ENCODE results near the gene FLT3LG.
"Not testable (repeated sequence)": the region's sequence is repeated elsewhere in the genome, so short reads cannot be mapped to it uniquely, and the experiment has no call there.

The FLT3LG gene

DNA sequence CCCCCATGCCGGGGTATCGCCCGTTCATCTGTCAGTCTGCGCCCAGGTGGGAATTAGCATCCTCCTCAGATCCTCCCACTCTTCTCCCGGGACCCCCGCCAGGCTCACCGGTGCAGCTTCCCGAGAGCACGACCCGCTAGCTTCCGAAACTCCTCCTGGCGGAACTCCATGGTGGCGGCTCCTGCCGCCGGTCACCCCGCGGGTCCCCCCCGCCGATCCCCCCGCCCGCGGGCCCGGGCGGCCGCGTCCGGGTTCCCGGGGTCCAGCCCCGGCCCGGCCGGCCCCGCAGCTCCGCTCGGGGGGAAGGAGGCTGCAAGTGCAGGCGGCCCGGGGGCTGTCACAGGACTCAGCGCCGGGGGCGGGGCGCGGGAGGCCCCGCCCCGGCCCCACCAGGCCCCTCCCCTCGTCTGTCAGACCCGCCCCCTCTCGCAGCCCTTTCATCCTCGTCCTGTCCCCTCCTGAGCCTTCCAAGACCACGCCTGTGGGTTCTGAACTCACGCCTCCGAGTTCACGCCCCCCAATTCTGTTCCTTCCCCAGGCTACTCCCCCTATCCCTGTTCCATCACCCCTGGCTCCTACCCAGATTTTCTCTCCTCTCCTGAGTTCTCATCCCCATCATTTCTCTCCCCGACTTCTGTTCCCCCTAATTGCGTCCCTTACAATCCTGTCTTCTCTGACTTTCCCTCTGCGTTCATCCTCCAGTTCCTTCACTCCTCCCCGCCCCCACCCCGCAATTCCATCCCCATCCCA is 32.6 kb upstream of the FLT3LG start, which contains the start of gene SLC17A7:
TSS of gene SLC17A7 (minus strand) at position 318 of the 750 bp plus-strand sequence. CDS start at position 170, 148 bp downstream.
- peak; percentile 25 for DNase-seq (ENCODE audit: low spot score)

DNA sequence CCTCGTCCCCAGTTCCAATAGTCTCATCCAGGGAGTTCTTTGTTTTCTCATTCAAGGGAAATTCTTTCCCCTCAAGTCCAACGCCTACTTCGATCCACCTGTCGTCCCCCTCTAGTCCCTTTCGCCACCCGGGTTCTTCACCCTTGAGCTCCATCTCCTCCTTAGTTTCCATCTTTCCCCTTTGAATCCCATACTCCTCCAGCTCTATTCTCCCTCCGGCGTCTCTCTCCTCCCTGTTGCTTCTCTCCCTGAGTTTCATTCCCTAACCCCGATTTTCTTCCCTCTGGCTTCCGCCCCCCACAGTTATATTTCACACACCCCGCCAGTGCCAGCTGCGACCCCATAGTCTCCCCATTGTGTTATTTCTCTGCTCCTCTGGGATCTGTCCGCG is 32.1 kb upstream of the FLT3LG start:
- no peak for DNase-seq (ENCODE audit: low spot score)

DNA sequence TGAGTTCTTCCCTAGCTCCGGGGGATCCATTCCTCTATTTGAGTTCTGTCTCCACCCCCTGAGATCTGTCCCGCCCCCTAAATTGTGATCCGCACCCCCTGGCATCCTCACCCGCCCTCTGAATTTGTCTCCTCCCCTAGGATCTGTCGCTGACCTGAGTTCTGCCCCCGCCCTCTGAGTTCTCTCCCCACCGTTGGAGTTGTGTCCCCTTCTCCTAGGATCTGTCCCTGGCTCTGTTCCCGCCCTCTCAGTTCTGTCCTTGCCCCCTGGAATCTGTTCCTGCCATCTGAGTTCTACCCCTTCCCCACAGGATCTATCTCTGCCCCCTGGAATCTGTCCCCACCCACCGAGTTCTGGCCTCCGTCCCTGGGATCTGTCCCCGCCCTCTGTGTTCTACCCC is 31.7 kb upstream of the FLT3LG start:
- no peak for DNase-seq (ENCODE audit: low spot score)

DNA sequence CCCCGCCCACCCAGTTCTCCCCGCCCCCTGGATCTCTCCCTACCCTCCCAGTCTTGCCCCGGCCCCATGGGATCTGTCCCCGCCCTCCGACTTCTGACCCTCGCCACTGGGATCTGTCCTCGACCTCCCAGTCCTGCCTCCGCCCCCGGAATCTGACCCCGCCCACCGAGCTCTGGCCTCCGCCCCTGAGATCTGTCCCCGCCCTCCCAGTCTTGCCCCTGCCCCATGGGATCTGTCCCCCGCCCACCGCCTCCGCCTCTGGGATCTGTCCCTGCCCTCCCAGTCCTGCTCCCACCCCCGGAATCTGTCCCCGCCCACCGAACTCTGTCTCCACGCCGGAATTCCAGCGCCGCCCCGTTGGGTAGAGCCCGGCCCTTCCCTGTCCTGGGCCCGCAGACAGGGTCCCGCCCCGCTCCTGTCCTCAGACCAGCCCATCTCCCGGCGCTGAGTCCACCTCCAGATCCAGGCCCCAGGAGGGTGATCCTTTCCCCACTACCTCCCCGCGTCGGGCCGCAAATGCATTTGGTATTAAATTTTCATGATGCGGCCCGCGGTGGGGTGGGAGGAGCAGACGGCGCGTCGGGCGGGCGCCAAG is 31.1 kb upstream of the FLT3LG start:
- DNase-seq (ENCODE audit: low spot score): peak; percentile 41

DNA sequence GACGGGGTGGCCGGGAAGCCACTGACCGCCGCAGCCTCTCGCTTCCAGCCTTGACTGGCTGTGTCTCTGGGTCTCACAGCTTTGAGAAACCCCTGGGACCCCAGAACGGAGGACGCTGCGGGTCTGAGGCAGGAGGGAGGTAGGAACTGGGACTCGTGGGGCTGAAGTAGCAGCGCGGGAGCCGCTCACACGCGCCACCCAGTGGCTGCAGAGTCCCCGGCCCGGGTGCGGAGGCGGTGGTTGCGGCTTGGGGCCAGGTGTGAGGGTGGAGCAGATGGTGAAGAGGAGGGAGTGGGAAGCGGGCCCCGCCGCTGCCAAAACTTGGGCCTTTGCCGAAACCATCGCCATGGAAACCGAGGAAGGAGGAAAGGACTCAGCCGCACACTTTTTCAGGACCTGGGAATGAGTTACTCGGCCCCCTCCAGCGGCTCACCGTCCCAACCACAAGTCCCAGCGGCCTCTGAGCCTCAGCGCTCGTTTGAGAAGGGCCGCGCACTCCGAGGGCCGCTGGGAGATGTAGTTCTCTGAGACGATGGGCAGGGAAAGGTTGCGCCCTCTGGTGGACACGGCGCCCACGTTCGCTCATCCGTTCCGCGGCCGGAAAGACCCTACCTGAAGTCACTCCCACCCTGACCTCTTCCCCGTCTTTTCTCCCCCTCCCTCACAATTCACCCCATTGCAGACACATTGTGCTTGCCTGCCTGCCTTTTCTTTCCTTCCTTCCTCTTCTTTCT is 30.5 kb upstream of the FLT3LG start:
- peak; percentile 92 for DNase-seq (ENCODE audit: low spot score)

DNA sequence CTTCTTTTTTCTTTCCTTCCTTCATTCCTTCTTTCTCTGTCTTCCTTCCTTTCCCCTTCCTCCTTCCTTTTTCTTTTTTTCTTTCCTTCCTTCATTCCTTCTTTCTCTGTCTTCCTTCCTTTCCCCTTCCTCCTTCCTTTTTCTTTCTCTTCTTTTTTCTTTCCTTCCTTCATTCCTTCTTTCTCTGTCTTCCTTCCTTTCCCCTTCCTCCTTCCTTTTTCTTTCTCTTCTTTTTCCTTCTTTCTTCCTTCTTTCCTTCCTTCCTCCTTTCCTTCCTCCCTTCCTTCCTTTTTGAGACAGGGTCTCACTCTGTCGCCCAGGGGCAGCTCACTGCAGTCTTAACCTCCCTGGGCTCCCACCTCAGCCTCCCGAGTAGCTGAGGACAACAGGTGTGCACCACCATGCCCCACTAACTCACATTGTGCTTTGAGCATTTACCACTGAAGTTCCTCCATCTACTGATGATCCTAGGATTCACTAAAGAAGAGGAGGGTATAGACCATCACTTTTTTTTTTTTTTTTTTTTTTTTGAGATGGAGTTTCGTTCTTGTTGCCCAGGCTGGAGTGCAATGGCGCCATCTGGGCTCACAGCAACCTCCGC is 29.8 kb upstream of the FLT3LG start:
- not testable (repeated sequence) for DNase-seq (ENCODE audit: low spot score)

DNA sequence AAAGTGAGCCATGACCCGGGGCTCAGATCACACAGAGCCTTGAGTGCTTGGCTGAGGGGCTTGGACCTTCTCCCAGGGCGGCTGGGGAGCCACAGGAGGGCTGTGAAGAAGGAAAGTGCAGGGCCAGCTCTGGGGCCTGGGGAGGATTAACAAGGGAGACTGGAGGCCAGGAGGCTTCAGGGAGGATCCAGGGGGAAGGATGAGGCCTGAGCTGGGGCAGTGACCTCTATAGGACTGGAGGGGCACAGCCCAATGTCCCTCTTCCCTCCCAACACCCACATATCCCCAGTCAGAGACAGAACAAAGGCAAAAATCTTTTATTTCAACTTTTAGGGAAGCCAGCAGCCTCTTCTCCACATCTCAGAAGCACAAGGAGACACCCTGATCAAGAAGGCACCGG is 28.0 kb upstream of the FLT3LG start:
- DNase-seq (ENCODE audit: low spot score): no peak

DNA sequence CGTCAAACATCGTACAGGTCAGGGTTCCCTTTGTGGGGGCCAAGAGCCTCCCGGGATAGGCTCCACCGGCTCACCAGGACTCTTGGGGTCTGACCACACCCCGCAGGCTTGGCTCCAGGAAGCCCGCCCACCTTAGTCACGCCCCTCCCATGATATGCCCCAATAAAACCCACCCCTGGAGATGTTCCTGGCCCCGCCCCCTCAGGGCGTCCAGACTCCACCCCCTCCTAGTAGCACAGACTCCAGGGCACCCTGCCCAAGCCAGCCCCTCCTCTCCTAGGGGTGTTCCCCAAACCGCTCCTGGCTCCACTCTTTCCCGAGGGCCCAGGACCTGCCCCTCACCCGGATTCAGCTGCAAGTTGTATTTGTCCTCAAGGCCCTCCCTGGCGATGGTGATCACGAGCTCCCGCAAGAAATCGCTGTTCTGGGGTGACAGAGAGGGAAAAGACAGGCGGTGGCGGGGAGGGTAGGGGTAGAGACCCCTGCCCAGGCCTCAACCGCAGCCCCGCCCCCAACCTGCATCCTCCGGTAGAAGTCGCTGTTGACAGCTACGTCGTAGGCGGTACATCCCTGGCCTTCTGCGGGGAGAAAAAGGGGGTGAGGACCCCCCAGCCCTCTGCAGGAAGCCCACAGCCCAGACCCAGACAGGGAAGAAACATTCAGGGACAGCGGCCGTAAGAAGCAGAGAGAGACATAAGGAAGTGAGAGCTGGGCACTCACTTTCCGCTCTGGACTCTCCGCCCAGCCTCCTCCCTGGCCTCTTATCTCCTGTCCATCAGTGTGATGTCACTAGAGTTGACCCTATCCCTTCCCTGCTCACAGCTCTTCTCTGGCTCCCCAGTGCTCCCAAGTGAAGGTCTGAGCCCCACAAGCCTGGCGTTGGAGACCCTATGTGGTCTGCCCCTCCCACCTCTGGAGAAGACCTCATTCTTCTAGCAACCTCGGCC is 26.3 kb upstream of the FLT3LG start:
- DNase-seq (ENCODE audit: low spot score): no peak

DNA sequence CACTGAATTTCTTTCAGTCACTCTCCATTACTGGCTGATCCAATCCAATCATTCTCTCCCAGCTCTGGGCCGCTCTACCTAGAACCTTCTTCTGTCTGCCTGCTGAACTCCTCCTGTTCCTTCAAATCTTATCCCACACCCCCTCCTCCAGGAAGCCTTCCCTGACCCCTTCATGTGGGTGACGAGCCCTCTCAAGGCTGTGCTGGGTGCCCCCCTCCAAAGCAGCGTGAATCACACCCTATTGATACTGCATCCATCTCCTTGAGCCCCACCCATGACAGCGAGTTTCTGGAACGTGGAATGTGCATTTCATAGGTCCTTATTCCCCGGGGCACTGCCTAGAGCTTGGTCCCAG is 25.6 kb upstream of the FLT3LG start:
- no peak for DNase-seq (ENCODE audit: low spot score)

DNA sequence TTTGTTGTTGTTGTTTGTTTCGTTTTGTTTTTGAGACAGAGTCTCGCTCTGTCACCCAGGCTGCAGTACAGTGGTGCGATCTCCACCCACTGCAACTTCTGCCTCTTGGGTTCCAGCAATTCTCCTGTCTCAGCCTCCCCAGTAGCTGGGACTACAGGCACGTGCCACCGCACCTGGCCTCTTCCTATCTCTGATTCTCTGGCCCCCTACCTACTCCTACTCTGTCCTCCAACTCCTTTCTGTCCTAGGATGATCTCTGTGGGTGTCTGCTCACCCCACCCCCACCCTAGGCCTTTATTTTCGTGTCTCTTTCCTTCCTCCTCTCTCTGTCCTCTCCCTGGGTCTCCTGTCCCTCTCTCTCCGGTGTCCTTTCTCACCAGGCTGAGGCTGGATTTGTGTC is 23.6 kb upstream of the FLT3LG start:
- DNase-seq (ENCODE audit: low spot score): no peak

DNA sequence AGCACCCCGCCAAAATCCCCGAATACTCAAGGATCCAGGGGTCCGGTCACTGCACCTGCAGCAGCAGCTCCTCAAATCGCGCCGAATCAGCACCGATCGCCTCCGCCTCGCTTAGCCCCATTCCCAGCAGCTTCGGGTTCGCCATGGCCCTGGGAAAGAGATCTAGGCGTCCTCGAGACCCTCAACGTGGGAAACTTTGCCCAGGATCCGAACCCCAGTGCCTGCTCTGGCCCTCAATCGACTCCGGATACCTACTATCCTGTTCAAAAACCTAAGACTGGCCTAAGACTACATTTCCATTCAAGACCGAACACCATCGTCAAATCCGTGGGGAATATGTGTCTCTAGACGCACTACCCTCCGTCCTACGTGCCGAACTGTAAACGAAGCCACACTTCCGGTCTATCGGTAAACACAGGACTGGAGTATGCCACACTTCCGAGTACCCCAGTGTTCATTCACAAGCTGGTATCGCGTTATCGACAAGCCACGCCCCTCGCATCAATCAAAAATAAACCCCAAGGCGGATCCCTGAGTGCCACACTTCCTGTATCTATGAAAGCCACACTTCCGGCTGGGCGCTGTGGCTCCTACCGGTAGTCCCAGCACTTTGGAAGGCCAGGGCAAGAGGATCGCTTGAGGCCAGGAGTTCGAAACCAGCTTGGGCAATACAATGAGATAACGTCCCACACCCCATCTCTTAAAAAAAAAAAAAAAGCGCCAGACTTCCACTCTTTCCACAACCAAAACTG is 22.4 kb upstream of the FLT3LG start, which contains the start of gene PIH1D1:
TSS of gene PIH1D1 (minus strand) at position 385 of the 752 bp plus-strand sequence. CDS start at position 145, 240 bp downstream.
- DNase-seq (ENCODE audit: low spot score): peak; percentile 98

DNA sequence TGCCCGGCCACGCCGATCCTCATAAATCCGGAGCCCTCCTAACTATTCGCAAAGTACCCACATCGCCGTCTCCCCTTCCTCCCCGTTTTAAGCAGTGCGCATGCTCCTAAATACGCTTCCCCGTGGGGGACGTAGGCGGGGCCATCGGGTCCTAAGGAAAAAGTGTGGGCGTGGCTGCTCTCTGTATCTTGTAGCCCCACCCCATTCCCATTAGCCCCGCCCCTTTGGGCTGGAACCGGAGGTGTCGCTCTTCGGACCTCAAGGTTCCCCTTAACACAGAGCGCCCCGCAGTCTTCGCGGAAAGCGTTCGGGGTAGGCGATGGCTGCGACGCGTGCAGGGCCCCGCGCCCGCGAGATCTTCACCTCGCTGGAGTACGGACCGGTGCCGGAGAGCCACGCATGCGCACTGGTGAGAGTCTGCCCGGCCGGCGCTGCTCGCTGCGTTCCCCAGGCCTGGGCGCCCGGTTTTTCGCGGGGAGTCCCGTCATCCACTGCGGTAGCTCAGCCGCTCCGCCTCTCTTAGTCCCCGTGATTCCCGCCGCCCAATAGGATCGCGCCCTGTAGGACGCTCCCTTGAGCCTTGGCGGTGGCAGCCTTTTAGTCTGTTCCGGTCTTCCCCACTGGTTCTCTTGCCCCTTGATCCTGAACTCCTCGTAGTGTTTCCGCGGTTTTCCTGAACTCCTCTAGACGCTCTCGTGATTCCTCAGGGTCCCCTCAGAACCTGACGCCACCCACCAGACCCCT is 20.8 kb upstream of the FLT3LG start, which contains the start of gene ALDH16A1:
TSS of gene ALDH16A1 (plus strand) at position 213 of the 744 bp plus-strand sequence. CDS start at position 320, 107 bp downstream.
- peak; percentile 97 for DNase-seq (ENCODE audit: low spot score)

DNA sequence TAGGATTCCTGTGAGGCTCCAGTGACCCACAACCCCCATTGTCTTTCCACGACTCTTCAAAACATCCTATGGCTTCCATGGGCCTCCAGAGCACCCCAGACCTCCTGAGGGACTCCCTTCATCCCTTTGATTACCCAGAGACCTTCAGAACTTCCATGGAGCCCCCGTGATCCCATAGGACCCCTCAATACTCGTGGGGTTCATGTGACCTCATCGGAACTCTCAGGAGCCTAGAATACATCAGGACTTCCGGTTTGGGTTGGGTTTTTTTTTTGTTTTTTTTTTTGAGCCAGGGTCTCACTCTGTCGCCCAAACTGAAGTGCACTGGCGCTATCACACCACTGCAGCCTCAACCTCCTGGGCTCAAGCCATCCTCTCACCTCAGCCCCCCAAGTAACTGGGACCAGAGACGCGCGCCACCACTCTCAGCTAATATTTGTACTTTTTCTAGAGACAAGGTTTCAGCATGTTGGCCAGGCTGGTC is 20.2 kb upstream of the FLT3LG start:
- DNase-seq (ENCODE audit: low spot score): no peak

DNA sequence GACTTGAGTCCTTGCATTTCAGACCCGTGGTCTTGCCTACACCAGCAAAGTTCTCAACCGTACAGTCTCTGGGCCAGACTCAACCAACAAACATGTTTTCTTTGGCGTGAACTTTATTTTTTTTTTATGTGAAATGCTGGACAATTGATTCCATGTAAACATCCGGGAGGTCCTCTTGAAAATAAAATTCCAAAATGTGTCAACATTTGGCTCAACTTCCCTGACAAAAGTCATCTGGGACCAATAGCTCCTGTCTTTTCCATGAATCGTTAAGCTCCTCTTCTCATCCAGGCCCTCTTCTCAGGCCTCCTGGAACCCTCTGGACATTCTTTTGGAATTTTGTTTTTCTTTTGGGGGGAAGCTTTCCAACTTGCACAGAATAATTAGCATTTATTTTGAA is 18.2 kb upstream of the FLT3LG start:
- DNase-seq (ENCODE audit: low spot score): no peak

DNA sequence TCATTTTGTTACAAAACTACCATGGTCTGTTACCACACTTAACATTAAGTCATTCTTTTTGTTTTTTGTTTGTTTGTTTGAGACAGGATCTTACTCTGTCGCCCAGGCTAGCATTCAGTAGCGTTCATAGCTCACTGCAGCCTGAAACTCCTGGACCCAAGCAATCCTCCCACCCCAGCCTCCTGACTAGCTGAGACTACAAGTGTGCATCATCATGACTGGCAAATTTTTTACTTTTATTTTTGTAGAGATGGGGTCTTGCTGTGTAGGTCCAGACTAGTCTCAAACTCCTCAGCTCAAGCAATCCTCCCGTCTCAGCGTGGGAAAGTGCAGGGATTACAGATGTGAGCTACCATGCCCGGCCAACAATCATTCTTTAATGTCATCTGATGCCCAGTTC is 17.7 kb upstream of the FLT3LG start:
- no peak for DNase-seq (ENCODE audit: low spot score)

DNA sequence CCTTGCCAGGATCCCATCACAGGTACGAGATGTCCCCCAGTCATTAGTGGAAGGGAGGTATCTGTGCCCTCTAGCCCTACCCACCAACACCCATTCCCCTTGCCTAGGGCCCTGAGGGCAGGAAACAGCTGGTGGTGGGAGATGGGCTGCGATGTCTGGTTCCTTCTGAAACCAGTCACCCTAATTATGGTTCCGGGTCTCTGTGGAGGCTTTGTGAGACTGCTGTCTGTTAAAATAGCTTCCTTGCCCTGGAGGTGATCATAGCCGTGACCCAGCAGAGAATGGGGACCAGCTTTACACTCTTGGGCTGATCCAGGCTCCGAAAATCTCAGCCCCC is 15.5 kb upstream of the FLT3LG start:
- no peak for DNase-seq (ENCODE audit: low spot score)

DNA sequence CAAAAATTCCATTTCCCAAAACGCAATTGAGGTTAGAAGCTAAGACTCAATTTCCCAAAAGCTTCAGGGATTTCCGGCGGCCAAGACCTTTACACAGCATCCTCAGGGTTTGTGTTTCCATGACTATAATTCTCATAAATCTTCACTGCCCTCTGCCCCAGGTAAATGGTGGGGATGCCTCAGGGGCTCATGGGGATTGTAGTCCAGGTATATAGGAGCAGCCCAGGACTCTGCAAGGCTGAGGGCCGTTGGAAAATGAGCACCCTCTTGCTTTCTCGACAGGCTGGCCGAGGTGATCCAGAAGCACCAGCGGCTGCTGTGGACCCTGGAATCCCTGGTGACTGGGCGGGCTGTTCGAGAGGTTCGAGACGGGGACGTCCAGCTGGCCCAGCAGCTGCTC is 14.6 kb upstream of the FLT3LG start:
- DNase-seq (ENCODE audit: low spot score): no peak

DNA sequence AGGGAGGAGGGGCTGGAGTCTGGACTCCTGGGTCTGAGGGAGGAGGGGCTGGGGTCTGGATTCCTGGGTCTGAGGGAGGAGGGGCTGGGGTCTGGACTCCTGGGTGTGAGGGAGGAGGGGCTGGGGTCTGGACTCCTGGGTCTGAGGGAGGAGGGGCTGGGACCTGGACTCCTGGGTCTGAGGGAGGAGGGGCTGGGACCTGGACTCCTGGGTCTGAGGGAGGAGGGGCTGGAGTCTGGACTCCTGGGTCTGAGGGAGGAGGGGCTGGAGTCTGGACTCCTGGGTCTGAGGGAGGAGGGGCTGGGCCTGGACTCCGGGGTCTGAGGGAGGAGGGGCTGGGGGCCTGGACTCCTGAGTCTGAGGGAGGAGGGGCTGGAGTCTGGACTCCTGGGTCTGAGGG is 12.9 kb upstream of the FLT3LG start:
- DNase-seq (ENCODE audit: low spot score): not testable (repeated sequence)

DNA sequence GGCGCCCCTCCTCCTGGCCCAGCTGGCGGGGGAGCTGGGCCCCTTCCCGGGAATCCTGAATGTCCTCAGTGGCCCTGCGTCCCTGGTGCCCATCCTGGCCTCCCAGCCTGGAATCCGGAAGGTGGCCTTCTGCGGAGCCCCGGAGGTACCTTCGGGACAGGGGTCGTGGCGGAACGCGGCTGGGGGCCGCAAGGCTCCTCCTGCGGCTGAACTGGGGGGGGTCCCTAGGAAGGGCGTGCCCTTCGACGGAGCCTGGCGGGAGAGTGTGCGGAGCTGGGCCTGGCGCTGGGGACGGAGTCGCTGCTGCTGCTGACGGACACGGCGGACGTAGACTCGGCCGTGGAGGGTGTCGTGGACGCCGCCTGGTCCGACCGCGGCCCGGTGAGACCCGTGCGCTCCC is 12.4 kb upstream of the FLT3LG start:
- no peak for DNase-seq (ENCODE audit: low spot score)

DNA sequence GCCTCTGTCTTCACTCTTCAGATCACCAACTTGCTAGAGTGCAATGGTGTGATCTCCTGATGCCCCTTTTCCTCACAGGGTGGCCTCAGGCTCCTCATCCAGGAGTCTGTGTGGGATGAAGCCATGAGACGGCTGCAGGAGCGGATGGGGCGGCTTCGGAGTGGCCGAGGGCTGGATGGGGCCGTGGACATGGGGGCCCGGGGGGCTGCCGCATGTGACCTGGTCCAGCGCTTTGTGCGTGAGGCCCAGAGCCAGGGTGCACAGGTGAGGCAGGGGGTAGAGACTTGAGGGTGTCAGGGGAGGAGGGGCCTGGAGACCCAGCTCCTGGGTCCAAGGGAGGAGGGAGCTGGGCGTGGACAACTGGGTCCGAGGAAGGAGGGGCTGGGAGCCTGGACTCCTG is 11.5 kb upstream of the FLT3LG start:
- DNase-seq (ENCODE audit: low spot score): no peak
